ENCODE measurements around the gene WIPF3. TPM values are rescaled to one million over a fixed set of nuclear protein-coding genes. Genes with fewer than 3 reads are reported as not detected.

WIPF3 gene
- total RNA-seq, 1 experiment from 2014 or later, result 11.6 TPM

- no peaks in the 10 kb centered on the region for H3K79me1 ChIP-seq (ENCODE audit: insufficient read depth, low read depth, low read length, poor library complexity, severe bottlenecking)
- H3K23ac ChIP-seq (ENCODE audit: insufficient read length, low read depth, low read length), result no peak overlapping the region
- no peak overlapping the region for H4K5ac ChIP-seq (ENCODE audit: insufficient read length, low read depth, low read length)
- no peak overlapping the region for H3K9ac ChIP-seq (ENCODE audit: extremely low read depth, insufficient read length, low read length)
- H2AFZ ChIP-seq (ENCODE audit: low read length), result no peak overlapping the region
- H3K27ac ChIP-seq (ENCODE audit: insufficient read length, low read depth, low read length), result no peak overlapping the region
- no peaks in the 10 kb centered on the region for H3K9me3 ChIP-seq (ENCODE audit: control insufficient read depth, low read depth, low read length)
- no peak overlapping the region for H3K18ac ChIP-seq (ENCODE audit: insufficient read length, low read depth, low read length)
- no peak overlapping the region for H2BK5ac ChIP-seq (ENCODE audit: insufficient read length, low read length)
- H4K8ac ChIP-seq (replicated peaks; ENCODE audit: insufficient read length, low read depth, low read length), result no peak overlapping the region
- DNase-seq, result no peak
- peak overlapping the region; percentile 32 for H3K4me2 ChIP-seq (ENCODE audit: insufficient read depth, insufficient read length, low read length)
- H4K91ac ChIP-seq (ENCODE audit: insufficient read length, low read depth, low read length), result no peak overlapping the region
- no peak overlapping the region for H3K27ac Mint-ChIP-seq
- H2BK120ac ChIP-seq (ENCODE audit: low read depth, low read length, poor library complexity, severe bottlenecking), result no peak overlapping the region
- no peak overlapping the region for H3K4ac ChIP-seq (ENCODE audit: low read depth, low read length)
- no peak overlapping the region for H2BK20ac ChIP-seq (ENCODE audit: low read depth, low read length, poor library complexity, severe bottlenecking)
- no peak overlapping the region for H3T11ph ChIP-seq (ENCODE audit: low read length)
- no peaks in the 10 kb centered on the region for H4K20me1 ChIP-seq (ENCODE audit: control insufficient read depth, insufficient read depth, insufficient read length)
- H3K27me3 Mint-ChIP-seq (ENCODE audit: low read depth), result peaks cover 57% of the 10 kb centered on the region
- no peaks in the 10 kb centered on the region; the same call in 1 of the 2 replicates for H3K4me1 ChIP-seq (ENCODE audit: insufficient read depth, low read length)
- no peaks in the 10 kb centered on the region for H3K9me3 Mint-ChIP-seq
- no peak overlapping the region for H3K14ac ChIP-seq (ENCODE audit: insufficient read depth, low read length)
- no CpG with 5 or more reads among the region's 7 CpGs for WGBS (ENCODE audit: extremely low coverage, insufficient read length, low lambda C conversion rate)
- peaks cover 10 to 23% of the 10 kb centered on the region in 2 experiments for H3K4me1 Mint-ChIP-seq
- no peak overlapping the region for H2AK5ac ChIP-seq (ENCODE audit: insufficient read length, low read length)
- TF ChIP-seq CTCF (conservative IDR thresholded peaks at IDR 0.05), result no peak
- peak overlapping the region; percentile 47 to 69; a peak in 4 of 5 replicates for H3K4me3 Mint-ChIP-seq
- no peak overlapping the region for H2BK12ac ChIP-seq (ENCODE audit: insufficient read length, low read depth, low read length)
- peaks cover 5% of the 10 kb centered on the region for H3K23me2 ChIP-seq (ENCODE audit: insufficient read length, low read depth, low read length, poor library complexity, severe bottlenecking)
- H3K36me3 Mint-ChIP-seq (ENCODE audit: insufficient read depth in 1 of 3, low read depth in 3 of 3), result no peaks in the 10 kb centered on the region
- no peaks in the 10 kb centered on the region for H3K79me2 ChIP-seq (ENCODE audit: insufficient read depth, low read length)
- H3K27me3 ChIP-seq (ENCODE audit: insufficient read depth, low read length), result peaks cover 4% of the 10 kb centered on the region; the same call in 1 of the 2 replicates
- H2BK15ac ChIP-seq (ENCODE audit: low read depth, low read length), result no peak overlapping the region
- H3K56ac ChIP-seq (ENCODE audit: insufficient read length, low read depth, low read length), result no peak overlapping the region
Observed at GRCh38 chr7:29808075-29808801, 1.9 kb downstream of the WIPF3 start.

All from H9 (cell line).